SH-SY5Y (cell line): ENCODE results near the gene LYPD6B.

ENCODE experiments used
- GATA2 ChIP-seq: IDR thresholded peaks from 2 replicates; pipeline ENCODE4 v1.6.1; 2011; ENCODE audit warnings: mild to moderate bottlenecking, low read depth, low read length
- GATA3 ChIP-seq: IDR thresholded peaks from 2 replicates; pipeline ENCODE4 v1.6.1; 2011; ENCODE audit warnings: low read depth, mild to moderate bottlenecking, low read length, moderate library complexity

GRCh38 chr2:149077861-149078260, 39.4 kb downstream of the LYPD6B start:
- no peak for TF ChIP-seq GATA2
- TF ChIP-seq GATA3: no peak
